ENCODE measurements around the gene KIF21B.

DNA sequence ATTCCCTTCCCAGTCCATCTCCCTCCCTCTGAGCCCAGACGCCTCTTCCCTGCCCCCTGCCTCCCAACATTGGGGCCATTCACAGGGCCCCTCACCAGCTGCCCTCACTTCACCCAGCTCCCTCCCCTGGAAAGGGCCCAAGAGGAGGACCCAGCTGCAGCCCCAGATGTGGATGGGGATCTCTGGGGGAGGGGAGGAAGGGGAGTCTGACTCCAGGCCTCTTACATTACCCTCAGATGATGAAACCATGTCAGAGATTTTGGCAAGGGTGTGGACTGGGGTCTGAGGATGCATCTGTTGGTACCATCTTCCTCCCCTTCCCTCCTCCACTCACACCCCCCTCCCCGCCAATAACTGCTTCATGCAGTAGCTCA lies 1.1 kb upstream of the KIF21B start:
- TF ChIP-seq GTF2F1 (IDR thresholded peaks at IDR 0.05; ENCODE audit: borderline replicate concordance, low read depth, low read length) = no peak
- TF ChIP-seq, protein P1, sequence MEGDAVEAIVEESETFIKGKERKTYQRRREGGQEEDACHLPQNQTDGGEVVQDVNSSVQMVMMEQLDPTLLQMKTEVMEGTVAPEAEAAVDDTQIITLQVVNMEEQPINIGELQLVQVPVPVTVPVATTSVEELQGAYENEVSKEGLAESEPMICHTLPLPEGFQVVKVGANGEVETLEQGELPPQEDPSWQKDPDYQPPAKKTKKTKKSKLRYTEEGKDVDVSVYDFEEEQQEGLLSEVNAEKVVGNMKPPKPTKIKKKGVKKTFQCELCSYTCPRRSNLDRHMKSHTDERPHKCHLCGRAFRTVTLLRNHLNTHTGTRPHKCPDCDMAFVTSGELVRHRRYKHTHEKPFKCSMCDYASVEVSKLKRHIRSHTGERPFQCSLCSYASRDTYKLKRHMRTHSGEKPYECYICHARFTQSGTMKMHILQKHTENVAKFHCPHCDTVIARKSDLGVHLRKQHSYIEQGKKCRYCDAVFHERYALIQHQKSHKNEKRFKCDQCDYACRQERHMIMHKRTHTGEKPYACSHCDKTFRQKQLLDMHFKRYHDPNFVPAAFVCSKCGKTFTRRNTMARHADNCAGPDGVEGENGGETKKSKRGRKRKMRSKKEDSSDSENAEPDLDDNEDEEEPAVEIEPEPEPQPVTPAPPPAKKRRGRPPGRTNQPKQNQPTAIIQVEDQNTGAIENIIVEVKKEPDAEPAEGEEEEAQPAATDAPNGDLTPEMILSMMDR (IDR thresholded peaks at IDR 0.05; ENCODE audit: control extremely low read depth in 1 of 3, insufficient read depth in 1 of 3, low read depth in 1 of 3, low read length in 3 of 3) = no peak
- no peak for TF ChIP-seq TBP (IDR thresholded peaks at IDR 0.05; ENCODE audit: low read depth, low read length)
- TF ChIP-seq CEBPB (IDR thresholded peaks at IDR 0.05; ENCODE audit: low read depth, low read length) = no peak
- no peak for TF ChIP-seq MAX (IDR thresholded peaks at IDR 0.05)
- no peak for TF ChIP-seq YY1 (IDR thresholded peaks at IDR 0.05; ENCODE audit: low read depth, low read length)
- no peak for TF ChIP-seq TAF1 (IDR thresholded peaks at IDR 0.05; ENCODE audit: low read depth, low read length)
